K562 (cell line): Measurements from ENCODE around the gene AP2A2. TPM values are rescaled to one million over a fixed set of nuclear protein-coding genes. Genes with fewer than 3 reads are reported as not detected.

Source experiments
- ATAC-seq: fragments of 200-7000 bp; cut with Tn5 transposase; 3 replicates; pipeline ENCODE4 v1.9.1; 2020; ENCODE audit warnings: moderate library complexity
- BruUV-seq: library from RNA; stranded (reverse); fragments of 400-500 nt; replicated peaks from 2 replicates; lab custom pipeline; 2021; lab: Mats Ljungman, UMichigan
- CTCF ChIA-PET: fragments of 300-600 bp; formaldehyde crosslinking; extraction: SDS; loops from one replicate; lab custom pipeline; 2021; ENCODE audit warnings: low intra/inter-chr PET ratio; lab: Yijun Ruan, JAX
- POLR2A ChIA-PET: fragments of 300-600, 350-650 bp; sonication (Branson Sonifier 250); formaldehyde crosslinking; extraction: SDS; loops from one replicate; lab custom pipeline; 2021; ENCODE audit warnings: antibody characterized with exemption, inconsistent platforms; lab: Yijun Ruan, JAX
- DNase-seq, 4 experiments: peaks; one replicate each; pipeline versions ENCODE4 v3.0.0 to v3.0.0-alpha.2; 2011 to 2018; ENCODE audit warnings: low spot score in 3 of 4, mixed read lengths in 3 of 4; ENCODE audit errors: extremely low read depth in 1 of 4
- FAIRE-seq: peaks from 2 replicates; lab custom pipeline; 2011; peaks lifted over from hg19 to GRCh38; lab: Jason Lieb, UNC
- H2AFZ ChIP-seq: 2 replicates; pipeline ENCODE4 v1.6.0; 2011; ENCODE audit warnings: low read depth, low read length, control low read depth, inconsistent platforms
- H3K27ac ChIP-seq: fragments of 200-600 bp; 3 replicates; pipeline ENCODE4 v1.8.0; 2011; ENCODE audit warnings: low read depth, mild to moderate bottlenecking, control low read depth, inconsistent platforms, low read length, moderate library complexity, mixed read lengths; ENCODE audit errors: extremely low read depth
- H3K27me3 ChIP-seq, 2 experiments: fragments of 300-600 bp in 1 of 2; 2 replicates in 1 of 2; 3 replicates in 1 of 2; pipeline versions ENCODE4 v1.6.0 to v1.8.0; 2011; ENCODE audit warnings: inconsistent platforms in 2 of 2, low read length in 2 of 2, mild to moderate bottlenecking in 1 of 2, mixed read lengths in 1 of 2, moderate library complexity in 1 of 2; ENCODE audit not compliant: control insufficient read depth in 2 of 2, insufficient read depth in 2 of 2
- H3K36me3 ChIP-seq: fragments of 300-600 bp; 3 replicates; pipeline ENCODE4 v1.8.0; 2011; ENCODE audit warnings: mild to moderate bottlenecking, low read length, inconsistent platforms; ENCODE audit not compliant: control insufficient read depth, insufficient read depth
- H3K4me1 ChIP-seq, 2 experiments: fragments of 200-600 bp in 1 of 2; replicated peaks in 1 of 2; 2 replicates in 1 of 2; 3 replicates in 1 of 2; pipeline versions ENCODE4 v1.5.1 to v1.8.0; 2011; ENCODE audit warnings: inconsistent platforms in 2 of 2, low read length in 2 of 2, mild to moderate bottlenecking in 1 of 2, mixed read lengths in 1 of 2, moderate library complexity in 1 of 2; ENCODE audit not compliant: control insufficient read depth in 2 of 2, insufficient read depth in 2 of 2
- H3K4me2 ChIP-seq: 2 replicates; pipeline ENCODE4 v1.6.1; 2011; ENCODE audit warnings: low read length, control low read depth, inconsistent platforms, mixed read lengths; ENCODE audit not compliant: insufficient read depth
- H3K4me3 ChIP-seq: fragments of 200-600 bp; sonication (generic), shearing (Covaris generic); 2 replicates; pipeline ENCODE4 v1.5.1; 2016; ENCODE audit warnings: control low read depth, inconsistent platforms
- H3K79me2 ChIP-seq: fragments of 200-600 bp; 3 replicates; pipeline ENCODE4 v1.8.0; 2011; ENCODE audit warnings: low read length, inconsistent platforms; ENCODE audit not compliant: control insufficient read depth, insufficient read depth
- H3K9ac ChIP-seq, 2 experiments: 2 replicates each; pipeline versions ENCODE4 v1.6.0 to v1.6.1; 2011; ENCODE audit warnings: low read depth in 2 of 2, low read length in 2 of 2, control low read depth in 1 of 2, inconsistent platforms in 1 of 2, mild to moderate bottlenecking in 1 of 2, mixed read lengths in 1 of 2; ENCODE audit not compliant: insufficient read depth in 1 of 2
- H3K9me1 ChIP-seq: one replicate; pipeline ENCODE4 v1.6.0; 2011; ENCODE audit warnings: inconsistent platforms, mild to moderate bottlenecking, low read length, moderate library complexity; ENCODE audit not compliant: control insufficient read depth, insufficient read depth
- H3K9me3 ChIP-seq: replicated peaks from 2 replicates; pipeline ENCODE4 v1.5.1; 2011; ENCODE audit warnings: low read depth, low read length, inconsistent platforms; ENCODE audit not compliant: control insufficient read depth, insufficient read depth
- H4K20me1 ChIP-seq: replicated peaks from 2 replicates; pipeline ENCODE4 v1.6.1; 2011; ENCODE audit warnings: low read length, inconsistent platforms, mixed read lengths; ENCODE audit not compliant: control insufficient read depth, insufficient read depth
- COPS2 ChIP-seq: fragments of 450-650 bp; conservative IDR thresholded peaks from 2 replicates; pipeline ENCODE4 v1.6.1; 2016; ENCODE audit warnings: mild to moderate bottlenecking, moderate library complexity
- DLX4 ChIP-seq: fragments of 250-450 bp; sonication (Bioruptor Pico); IDR thresholded peaks from 2 replicates; pipeline ENCODE4 v1.6.1; 2021; ENCODE audit warnings: mild to moderate bottlenecking
- E2F3 ChIP-seq: fragments of 250-450 bp; sonication (Bioruptor Pico); IDR thresholded peaks from 2 replicates; pipeline ENCODE4 v1.4.0; 2020; ENCODE audit warnings: mild to moderate bottlenecking
- GTF3C2 ChIP-seq: IDR thresholded peaks from 3 replicates; pipeline ENCODE4 v1.6.1; 2011; ENCODE audit warnings: borderline replicate concordance, mild to moderate bottlenecking, moderate library complexity; ENCODE audit not compliant: insufficient read length; ENCODE audit errors: extremely low read depth
- HMG20B ChIP-seq: fragments of 250-450 bp; sonication (Bioruptor Pico); IDR thresholded peaks from 2 replicates; pipeline ENCODE4 v1.5.0; 2021; ENCODE audit warnings: mild to moderate bottlenecking
- MCM5 ChIP-seq: fragments of 450-650 bp; IDR thresholded peaks from 2 replicates; pipeline ENCODE4 v1.6.1; 2016; ENCODE audit warnings: low read depth
- MXI1 ChIP-seq: IDR thresholded peaks from 2 replicates; pipeline ENCODE4 v1.6.1; 2011; ENCODE audit warnings: low read depth, mild to moderate bottlenecking, improper control_type of control experiment, low read length
- RFX1 ChIP-seq: fragments of 450-650 bp; IDR thresholded peaks from 2 replicates; pipeline ENCODE4 v1.6.1; 2016; ENCODE audit warnings: mild to moderate bottlenecking, moderate library complexity
- SMARCA4 ChIP-seq: fragments of 450-650 bp; IDR thresholded peaks from 2 replicates; pipeline ENCODE4 v1.6.1; 2016
- TBL1XR1 ChIP-seq, 2 experiments: IDR thresholded peaks; 2 replicates each; pipeline ENCODE4 v1.6.1; 2012; ENCODE audit warnings: improper control_type of control experiment in 2 of 2, low read length in 2 of 2, mild to moderate bottlenecking in 1 of 2
- WGBS: fragments of 100-300 bp; shearing (Covaris generic); methylation state at CpG from one replicate; pipeline ENCODE4 v1.1.6; 2016; ENCODE audit warnings: low coverage, mixed read lengths; ENCODE audit not compliant: insufficient coverage; ENCODE audit errors: missing lambda C conversion rate; 5-methylcytosine and 5-hydroxymethylcytosine counted together
- in situ Hi-C: fragments of 300-500 bp; cut with MboI; formaldehyde crosslinking; loops from 4 replicates; pipeline ENCODE4 v1.15.0; 2018; ENCODE audit warnings: inconsistent platforms, mixed read lengths
- intact Hi-C: fragments of 100-400 bp; cut with micrococcal nuclease; formaldehyde crosslinking; loops from 2 replicates; pipeline ENCODE4 v1.14.2; 2022
- polyA plus RNA-seq, 8 experiments: library from polyadenylated mRNA; depleted of rRNA in 4 of 8; stranded (reverse) in 5 of 8; unstranded in 3 of 8; fragments of >200 nt; fragmentation: Nextera tagmentation in 2 of 8; fragmentation: Illumina TruSeq in 1 of 8; extraction: Ambion mirVana in 2 of 8; extraction: Trizol in 1 of 8; gene quantifications; 2 replicates each; pipeline versions ENCODE4 v1.2.1 to v1.2.3, GENCODE V29; 2011 to 2014; ENCODE audit warnings: inconsistent platforms in 1 of 8, missing spikeins in 1 of 8
- total RNA-seq, 7 experiments: library from RNA; depleted of rRNA in 6 of 7; stranded (reverse); fragments of >200 nt in 6 of 7; fragmentation: Illumina TruSeq in 2 of 7; extraction: Trizol in 2 of 7; gene quantifications; 2 replicates each; pipeline versions ENCODE4 v1.2.1 to v1.2.3, GENCODE V29; 2011 to 2021; ENCODE audit warnings: low replicate concordance in 1 of 7
- TF ChIP-seq, protein P1 (sequence below): fragments of 450-650 bp; conservative IDR thresholded peaks from 2 replicates; pipeline ENCODE4 v1.6.1; 2016; ENCODE audit warnings: missing genetic modification characterization, low read depth, mild to moderate bottlenecking, missing compliant biosample characterization, moderate library complexity
- TF ChIP-seq, protein P2 (sequence below), 2 experiments: IDR thresholded peaks in 1 of 2; conservative IDR thresholded peaks in 1 of 2; 2 replicates each; pipeline ENCODE4 v1.6.1; 2016; ENCODE audit warnings: low read depth in 2 of 2, mild to moderate bottlenecking in 1 of 2, missing compliant biosample characterization in 1 of 2, missing genetic modification characterization in 1 of 2, moderate library complexity in 1 of 2

AP2A2 gene
- total and polyA plus RNA-seq, 9 of the 15 experiments (the other 6 are each of a cell fraction or from before 2014, with no cell fraction given), result 0.69 to 41.7 (median 15.2) TPM

DNA sequence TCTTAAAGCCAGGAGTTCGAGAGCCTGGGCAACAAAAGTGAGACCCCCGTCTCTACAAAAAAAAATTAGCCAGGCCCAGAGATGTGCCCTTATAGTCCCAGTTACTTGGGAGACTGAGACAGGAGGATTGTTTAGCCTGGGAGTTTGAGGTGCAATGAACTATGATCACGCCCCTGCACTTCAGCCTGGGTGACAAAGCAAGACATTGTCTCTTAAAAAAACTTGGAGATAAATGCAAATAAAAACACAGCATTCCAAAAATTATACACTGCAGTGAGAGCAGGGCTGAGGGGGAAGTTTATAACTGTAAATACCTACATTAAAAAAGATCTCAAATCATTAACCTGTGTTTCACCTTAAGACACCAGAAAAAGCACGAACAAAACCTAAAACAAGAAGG lies 22.1 kb downstream of the AP2A2 start (continued):
- no peak for TF ChIP-seq GTF3C2
- no peak for TF ChIP-seq DLX4 (CRISPR knock-in tag)

GRCh38 chr11:951507-951906 lies 25.8 kb downstream of the AP2A2 start:
- Histone ChIP-seq H3K9ac (no peak overlapping the region), H3K4me3 (no peak overlapping the region), H4K20me1 (no peaks in the 10 kb centered on the region), H3K79me2 (peaks cover 16% of the 10 kb centered on the region; the same call in 1 of the 3 replicates), H3K27ac (no peak overlapping the region), H3K9me3 (peaks cover 8% of the 10 kb centered on the region), H2AFZ (no peak overlapping the region), H3K4me1 (peaks cover 0 to 5% of the 10 kb centered on the region in 2 experiments; a peak in 2 of 5 replicates), H3K9me1 (no peaks in the 10 kb centered on the region), H3K27me3 (no peaks in the 10 kb centered on the region), H3K4me2 (no peak overlapping the region), H3K36me3 (peaks cover 4% of the 10 kb centered on the region; the same call in 1 of the 3 replicates)
- TF ChIP-seq TBL1XR1 (IDR thresholded peaks at IDR 0.05; ENCODE audit: low read length in 2 of 2) (no peak), SMARCA4 (no peak), HMG20B (CRISPR knock-in tag) (no peak), E2F3 (CRISPR knock-in tag) (no peak), MXI1 (no peak), RFX1 (no peak), COPS2 (no peak), MCM5 (no peak)
- TF ChIP-seq, protein P1, sequence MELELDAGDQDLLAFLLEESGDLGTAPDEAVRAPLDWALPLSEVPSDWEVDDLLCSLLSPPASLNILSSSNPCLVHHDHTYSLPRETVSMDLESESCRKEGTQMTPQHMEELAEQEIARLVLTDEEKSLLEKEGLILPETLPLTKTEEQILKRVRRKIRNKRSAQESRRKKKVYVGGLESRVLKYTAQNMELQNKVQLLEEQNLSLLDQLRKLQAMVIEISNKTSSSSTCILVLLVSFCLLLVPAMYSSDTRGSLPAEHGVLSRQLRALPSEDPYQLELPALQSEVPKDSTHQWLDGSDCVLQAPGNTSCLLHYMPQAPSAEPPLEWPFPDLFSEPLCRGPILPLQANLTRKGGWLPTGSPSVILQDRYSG (tag), result no peak
- TF ChIP-seq, protein P2, sequence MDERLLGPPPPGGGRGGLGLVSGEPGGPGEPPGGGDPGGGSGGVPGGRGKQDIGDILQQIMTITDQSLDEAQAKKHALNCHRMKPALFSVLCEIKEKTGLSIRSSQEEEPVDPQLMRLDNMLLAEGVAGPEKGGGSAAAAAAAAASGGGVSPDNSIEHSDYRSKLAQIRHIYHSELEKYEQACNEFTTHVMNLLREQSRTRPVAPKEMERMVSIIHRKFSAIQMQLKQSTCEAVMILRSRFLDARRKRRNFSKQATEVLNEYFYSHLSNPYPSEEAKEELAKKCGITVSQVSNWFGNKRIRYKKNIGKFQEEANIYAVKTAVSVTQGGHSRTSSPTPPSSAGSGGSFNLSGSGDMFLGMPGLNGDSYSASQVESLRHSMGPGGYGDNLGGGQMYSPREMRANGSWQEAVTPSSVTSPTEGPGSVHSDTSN (CRISPR knock-in tag; IDR thresholded peaks at IDR 0.05; ENCODE audit: low read depth), result no peak
- TF ChIP-seq, protein P2 (tag; conservative IDR thresholded peaks at IDR 0.05; ENCODE audit: low read depth), result no peak
- ChIA-PET POLR2A (interaction anchor here (0.6 to 2.0 kb wide), 5 partner anchors 10 to 833 kb away, joined by 3 to 13 read pairs (median 5); no protein-coding TSS in a partner anchor), CTCF (no interaction called here)
- WGBS, result 91% methylated on average over 7 of the region's 9 CpGs
- intact Hi-C loops (no loop called here), in situ Hi-C loops (no loop called here)
- FAIRE-seq, result no peak
- BruUV-seq, result no TSS peak
- no peak for ATAC-seq
- no peak for DNase-seq
